Stomach (tissue), 9 donors: Measurements from ENCODE around the gene CFAP221. TPM values are rescaled to one million over a fixed set of nuclear protein-coding genes. Genes with fewer than 3 reads are reported as not detected.
A peak's percentile ranks its signal among the peaks of the same experiment; 100 is the strongest.

Experiments
- DNase-seq, 2 donors: peaks; one replicate each; pipeline versions ENCODE4 v3.0.0 to v3.0.0-alpha.2; 2013 to 2019
- H3K27ac ChIP-seq, 5 donors: fragments of 200-600 bp in 4 of 5; sonication (generic) in 4 of 5; one replicate each; pipeline ENCODE4 v1.5.1; 2013 to 2019; ENCODE audit warnings: mild to moderate bottlenecking in 1 of 5, moderate library complexity in 1 of 5
- H3K27me3 ChIP-seq, 3 donors: fragments of 200-600 bp; sonication (generic); one replicate each; pipeline ENCODE4 v1.5.1; 2017 to 2019; ENCODE audit warnings: mixed run types in 1 of 3
- H3K36me3 ChIP-seq, 4 donors: fragments of 200-600 bp; sonication (generic); 1 replicate in 3 of 4; 2 replicates in 1 of 4; pipeline ENCODE4 v1.5.1; 2016 to 2019
- H3K4me1 ChIP-seq, 4 donors: fragments of 200-600 bp; sonication (generic); one replicate each; pipeline ENCODE4 v1.5.1; 2016 to 2019
- H3K4me3 ChIP-seq, 4 donors: fragments of 200-600 bp; sonication (generic) in 3 of 4; one replicate each; pipeline ENCODE4 v1.5.1; 2016 to 2019; ENCODE audit warnings: mild to moderate bottlenecking in 1 of 4
- H3K9me3 ChIP-seq, 4 donors: fragments of 200-600 bp; sonication (generic); one replicate each; pipeline ENCODE4 v1.5.1; 2016 to 2019
- EP300 ChIP-seq: sonication (generic); formaldehyde crosslinking; IDR thresholded peaks from one replicate; pipeline ENCODE4 v1.6.1; 2017; ENCODE audit warnings: antibody characterized with exemption
- POLR2A ChIP-seq, 4 donors: fragments of 450-650 bp; IDR thresholded peaks; one replicate each; pipeline ENCODE4 v1.6.1; 2016; ENCODE audit warnings: antibody characterized with exemption in 4 of 4, control low read depth in 2 of 4, mild to moderate bottlenecking in 1 of 4, moderate library complexity in 1 of 4
- POLR2AphosphoS5 ChIP-seq, 3 donors: sonication (generic); formaldehyde crosslinking; IDR thresholded peaks; one replicate each; pipeline ENCODE4 v1.6.1; 2016; ENCODE audit warnings: antibody characterized with exemption in 3 of 3
- WGBS, 5 donors: extraction: QIAGEN DNeasy Blood & Tissue Kit in 3 of 5; methylation state at CpG; one replicate each; pipeline versions ENCODE4 v1.1.5 to v1.1.7; 2013 to 2018; 5-methylcytosine and 5-hydroxymethylcytosine counted together
- intact Hi-C: fragments of 100-400 bp; cut with DNase I; formaldehyde crosslinking; loops from one replicate; pipeline ENCODE4 v1.15.1; 2023; ENCODE audit warnings: low total_unique reads
- polyA plus RNA-seq, 3 donors: library from polyadenylated mRNA; stranded (reverse); fragments of 200-250 nt; gene quantifications; one replicate each; pipeline ENCODE4 v1.2.3, GENCODE V29; 2013
- total RNA-seq, 5 donors: library from RNA; depleted of rRNA; stranded (reverse); fragments of >200 nt; gene quantifications; one replicate each; pipeline versions ENCODE4 v1.1.0 to v1.2.3, GENCODE V29; 2014 to 2016
- TF ChIP-seq, protein P1 (sequence below), 7 experiments: fragments of 450-650 bp in 4 of 7; fragments of 200-600 bp in 3 of 7; sonication (generic) in 3 of 7; IDR thresholded peaks; one replicate each; pipeline ENCODE4 v1.5.1; 2016 to 2019; ENCODE audit warnings: antibody characterized with exemption in 7 of 7, control low read depth in 2 of 7, mild to moderate bottlenecking in 1 of 7
- donor health status: healthy with polysubstance abuse.
- donor health status: Bipolar disorder and iron deficiency.
- donor health status: healthy.

CFAP221 gene
- total and polyA plus RNA-seq, 8 donors: 0.31 to 15.1 (median 1.1) TPM; not detected in 2

DNA sequence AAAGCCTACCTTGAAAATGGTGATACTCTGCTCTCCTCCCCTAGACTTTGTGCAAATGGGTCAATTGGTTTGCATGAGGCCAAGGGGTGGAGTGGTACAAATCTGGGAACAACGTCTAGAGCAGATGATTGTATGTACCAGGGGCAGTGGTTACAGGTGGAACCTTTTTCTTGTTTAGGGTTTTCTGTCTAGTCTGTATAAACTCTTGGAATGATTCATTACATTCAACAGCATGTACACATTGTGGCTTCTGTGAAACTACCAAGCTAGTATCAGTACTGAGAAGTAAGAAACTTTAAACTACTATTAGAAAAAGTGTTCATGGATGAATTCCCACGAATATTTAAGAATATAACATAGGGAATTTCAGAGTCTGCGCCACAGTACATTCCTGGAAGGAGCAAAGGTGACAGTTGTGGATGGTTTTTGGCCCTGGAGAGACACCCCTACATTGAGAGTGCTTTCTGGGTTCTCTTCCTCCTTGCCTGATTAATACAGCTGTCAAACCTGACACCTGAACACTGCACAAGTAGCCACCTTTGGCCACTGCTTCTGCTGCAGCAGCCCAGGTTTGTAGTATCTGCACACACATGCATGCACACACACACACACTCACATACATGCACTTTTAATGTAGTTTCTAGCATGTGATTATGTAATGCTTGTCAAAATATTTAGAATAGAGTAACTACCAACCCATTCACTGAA lies 30.0 kb downstream of the CFAP221 start:
- TF ChIP-seq POLR2A (IDR thresholded peaks at IDR 0.05): no peak
- no peak for TF ChIP-seq EP300
- TF ChIP-seq, protein P1, sequence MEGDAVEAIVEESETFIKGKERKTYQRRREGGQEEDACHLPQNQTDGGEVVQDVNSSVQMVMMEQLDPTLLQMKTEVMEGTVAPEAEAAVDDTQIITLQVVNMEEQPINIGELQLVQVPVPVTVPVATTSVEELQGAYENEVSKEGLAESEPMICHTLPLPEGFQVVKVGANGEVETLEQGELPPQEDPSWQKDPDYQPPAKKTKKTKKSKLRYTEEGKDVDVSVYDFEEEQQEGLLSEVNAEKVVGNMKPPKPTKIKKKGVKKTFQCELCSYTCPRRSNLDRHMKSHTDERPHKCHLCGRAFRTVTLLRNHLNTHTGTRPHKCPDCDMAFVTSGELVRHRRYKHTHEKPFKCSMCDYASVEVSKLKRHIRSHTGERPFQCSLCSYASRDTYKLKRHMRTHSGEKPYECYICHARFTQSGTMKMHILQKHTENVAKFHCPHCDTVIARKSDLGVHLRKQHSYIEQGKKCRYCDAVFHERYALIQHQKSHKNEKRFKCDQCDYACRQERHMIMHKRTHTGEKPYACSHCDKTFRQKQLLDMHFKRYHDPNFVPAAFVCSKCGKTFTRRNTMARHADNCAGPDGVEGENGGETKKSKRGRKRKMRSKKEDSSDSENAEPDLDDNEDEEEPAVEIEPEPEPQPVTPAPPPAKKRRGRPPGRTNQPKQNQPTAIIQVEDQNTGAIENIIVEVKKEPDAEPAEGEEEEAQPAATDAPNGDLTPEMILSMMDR (IDR thresholded peaks at IDR 0.05): no peak
- no peak for TF ChIP-seq POLR2AphosphoS5 (IDR thresholded peaks at IDR 0.05)
- WGBS, 5 donors: 49 to 63% (median 61%) methylated on average over 3 of the region's 3 CpGs
- Histone ChIP-seq H3K27me3 (no peaks in the 10 kb centered on the region), H3K4me3 (no peak overlapping the region), H3K4me1 (peaks cover 0 to 41% (median 10%) of the 10 kb centered on the region in 4 donors), H3K27ac (no peak overlapping the region), H3K9me3 (no peaks in the 10 kb centered on the region), H3K36me3 (no peaks in the 10 kb centered on the region)
- intact Hi-C loops: no loop called here
- no peak for DNase-seq

DNA sequence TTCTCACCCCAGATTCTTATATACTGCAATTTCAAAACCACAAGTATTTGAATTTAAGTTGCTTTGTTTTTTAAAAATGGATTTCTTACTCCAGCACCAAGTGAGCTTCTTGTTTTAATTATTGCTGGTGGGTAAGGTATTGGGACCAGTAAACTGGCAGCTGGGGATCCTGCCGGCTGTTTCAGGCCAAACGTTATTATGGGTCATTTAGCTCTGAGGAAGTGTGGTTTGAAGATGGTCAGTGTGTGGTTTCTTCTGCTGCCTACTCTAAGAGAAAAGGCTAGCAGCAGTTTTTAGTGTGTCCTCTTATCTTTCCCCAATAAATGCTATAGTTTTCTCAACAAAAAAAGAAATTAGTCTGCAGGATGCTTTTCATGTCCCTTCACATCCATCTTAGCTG lies 30.6 kb downstream of the CFAP221 start:
- H3K27me3 ChIP-seq: no peaks in the 10 kb centered on the region
- DNase-seq: no peak
- intact Hi-C loops: no loop called here
- peaks cover under 1 to 47% (median 13%) of the 10 kb centered on the region in 4 donors for H3K4me1 ChIP-seq
- H3K4me3 ChIP-seq: no peak overlapping the region
- no peaks in the 10 kb centered on the region for H3K9me3 ChIP-seq
- H3K36me3 ChIP-seq: no peaks in the 10 kb centered on the region
- no peak overlapping the region for H3K27ac ChIP-seq
- WGBS, 5 donors: 58 to 70% (median 65%) methylated on average over 2 of the region's 2 CpGs
- TF ChIP-seq POLR2A (IDR thresholded peaks at IDR 0.05) (no peak), EP300 (no peak), POLR2AphosphoS5 (IDR thresholded peaks at IDR 0.05) (no peak)
- TF ChIP-seq, protein P1 (IDR thresholded peaks at IDR 0.05): no peak

DNA sequence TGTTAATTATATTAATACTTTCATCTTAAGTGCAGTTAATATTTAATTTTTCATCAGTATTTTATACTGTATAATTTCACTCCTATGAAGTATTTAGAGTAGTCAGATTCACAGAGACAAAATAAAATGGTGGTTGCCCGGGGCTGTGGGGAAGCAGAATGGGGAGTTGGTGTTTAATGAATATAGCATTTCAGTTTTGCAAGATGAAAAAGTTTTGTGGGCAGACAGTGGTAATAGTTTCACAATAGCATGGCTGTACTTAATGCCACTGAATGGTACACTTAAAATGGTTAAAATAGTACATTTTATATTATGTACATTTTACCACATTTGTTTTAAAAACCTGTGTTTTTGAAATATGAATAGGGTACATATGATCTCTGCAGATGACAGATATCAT lies 31.2 kb downstream of the CFAP221 start:
- Histone ChIP-seq H3K36me3 (no peaks in the 10 kb centered on the region), H3K4me3 (no peak overlapping the region), H3K27me3 (no peaks in the 10 kb centered on the region), H3K9me3 (no peaks in the 10 kb centered on the region), H3K27ac (no peak overlapping the region), H3K4me1 (peaks cover 6 to 53% (median 18%) of the 10 kb centered on the region in 4 donors)
- no peak for TF ChIP-seq EP300
- no peak for TF ChIP-seq POLR2A (IDR thresholded peaks at IDR 0.05)
- TF ChIP-seq, protein P1 (IDR thresholded peaks at IDR 0.05): no peak
- TF ChIP-seq POLR2AphosphoS5 (IDR thresholded peaks at IDR 0.05): no peak
- intact Hi-C loops: no loop called here
- no peak for DNase-seq
- WGBS, 5 donors: 83 to 90% (median 86%) methylated on average over 1 of the region's 1 CpG

DNA sequence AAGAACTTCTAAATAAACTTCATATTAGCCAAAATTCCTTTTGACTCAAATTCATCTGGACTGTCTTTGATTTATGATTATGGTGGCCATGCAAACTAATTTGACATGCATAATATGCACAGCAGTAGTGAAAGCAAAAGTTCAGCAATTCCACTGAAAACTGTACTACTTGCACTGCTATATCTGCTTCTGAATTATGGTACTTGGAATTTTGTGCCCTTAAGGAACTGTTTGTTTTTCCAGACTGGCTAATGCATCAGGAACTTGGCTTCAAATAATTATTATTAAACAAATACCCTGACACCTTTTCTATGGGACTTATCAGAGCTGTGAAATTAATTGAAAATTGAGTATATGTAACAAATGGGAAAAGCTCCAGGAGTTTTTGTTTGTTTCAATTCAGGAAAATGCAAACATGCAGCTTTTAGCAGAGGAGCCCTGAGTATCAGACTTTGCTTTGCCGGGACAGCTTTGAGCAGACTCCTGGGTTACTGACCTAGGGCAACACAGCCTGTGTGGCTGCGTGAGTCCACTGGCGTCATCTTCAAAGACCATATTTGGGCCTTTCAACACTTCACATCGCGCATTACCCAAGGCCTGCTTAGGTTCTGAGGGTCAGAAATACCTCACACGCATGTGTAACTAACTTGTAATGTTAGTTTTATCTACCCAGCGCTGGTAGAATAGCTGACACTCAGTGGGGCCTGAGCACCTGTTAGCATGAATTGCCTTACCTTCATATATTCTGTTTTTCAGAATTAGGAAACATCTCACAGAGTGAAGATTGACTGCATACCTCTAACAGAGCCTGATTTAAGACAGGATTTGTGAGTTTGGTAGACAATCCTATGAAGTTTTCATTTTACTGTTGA lies 35.4 kb downstream of the CFAP221 start:
- Histone ChIP-seq H3K27ac (peak overlapping the region; percentile 73 to 80 (median 78)), H3K27me3 (no peaks in the 10 kb centered on the region), H3K36me3 (no peaks in the 10 kb centered on the region), H3K9me3 (peaks cover 0 to 6% (median 2%) of the 10 kb centered on the region in 4 donors), H3K4me3 (no peak overlapping the region), H3K4me1 (peaks cover 8 to 36% (median 22%) of the 10 kb centered on the region in 4 donors)
- intact Hi-C loops: no loop called here
- DNase-seq: peak; percentile 55 to 61
- WGBS, 5 donors: 22 to 45% (median 31%) methylated on average over 7 of the region's 7 CpGs
- peak in 2 of 3 donors; percentile 6 to 37 for TF ChIP-seq POLR2AphosphoS5 (IDR thresholded peaks at IDR 0.05)
- TF ChIP-seq POLR2A (IDR thresholded peaks at IDR 0.05): no peak
